GM18502 (cell line): Measurements from ENCODE around the gene CNN2.
"Not testable (repeated sequence)": the region's sequence is repeated elsewhere in the genome, so short reads cannot be mapped to it uniquely, and the experiment has no call there.

Source experiments
- ATAC-seq: cut with Tn5 transposase; IDR thresholded peaks from one replicate; pipeline ENCODE4 v1.9.1; 2021; ENCODE audit warnings: mild to moderate bottlenecking; ENCODE audit not compliant: unreplicated experiment, poor library complexity

The CNN2 gene

GRCh38 chr19:1009981-1010538, 16.3 kb upstream of the CNN2 start:
- no peak for ATAC-seq

- ATAC-seq = no peak
Observed at GRCh38 chr19:1010586-1011510, 15.6 kb upstream of the CNN2 start.

- ATAC-seq = no peak
Observed at GRCh38 chr19:1011831-1012333, 14.5 kb upstream of the CNN2 start.

- ATAC-seq = no peak
Observed at GRCh38 chr19:1012334-1012733, 14.1 kb upstream of the CNN2 start.

- no peak for ATAC-seq
Observed at GRCh38 chr19:1013218-1013617, 13.2 kb upstream of the CNN2 start.

GRCh38 chr19:1014161-1015060, 12.0 kb upstream of the CNN2 start:
- no peak for ATAC-seq

GRCh38 chr19:1015061-1015781, 11.2 kb upstream of the CNN2 start:
- ATAC-seq = no peak

- ATAC-seq = no peak
Observed at GRCh38 chr19:1015782-1016646, 10.4 kb upstream of the CNN2 start.

- no peak for ATAC-seq
Observed at GRCh38 chr19:1016647-1017114, 9.7 kb upstream of the CNN2 start.

GRCh38 chr19:1017115-1017905, 9.1 kb upstream of the CNN2 start:
- no peak for ATAC-seq

GRCh38 chr19:1017906-1018305, 8.5 kb upstream of the CNN2 start:
- no peak for ATAC-seq

- ATAC-seq = no peak
Observed at GRCh38 chr19:1018393-1018792, 8.0 kb upstream of the CNN2 start.

GRCh38 chr19:1018932-1019615, 7.3 kb upstream of the CNN2 start:
- no peak for ATAC-seq

GRCh38 chr19:1019616-1019961, 6.8 kb upstream of the CNN2 start:
- ATAC-seq = no peak

- no peak for ATAC-seq
Observed at GRCh38 chr19:1019980-1020867, 6.2 kb upstream of the CNN2 start.

- ATAC-seq = peak; percentile 75
Observed at GRCh38 chr19:1020868-1021425, 5.5 kb upstream of the CNN2 start, which contains the start of gene TMEM259. TMEM259 (minus strand) TSS chr19:1021123; CDS start chr19:1020996, 127 bp downstream.

- ATAC-seq = not testable (repeated sequence)
Observed at GRCh38 chr19:1023883-1024188, 2.6 kb upstream of the CNN2 start.
